K562 (cell line): ENCODE results near the gene SERPINE3. TPM values are rescaled to one million over a fixed set of nuclear protein-coding genes. Genes with fewer than 3 reads are reported as not detected.

ENCODE experiments used
- ATAC-seq: fragments of 200-7000 bp; cut with Tn5 transposase; 3 replicates; pipeline ENCODE4 v1.9.1; 2020; ENCODE audit warnings: moderate library complexity
- BruUV-seq: library from RNA; stranded (reverse); fragments of 400-500 nt; replicated peaks from 2 replicates; lab custom pipeline; 2021; lab: Mats Ljungman, UMichigan
- CTCF ChIA-PET: fragments of 300-600 bp; formaldehyde crosslinking; extraction: SDS; loops from one replicate; lab custom pipeline; 2021; ENCODE audit warnings: low intra/inter-chr PET ratio; lab: Yijun Ruan, JAX
- POLR2A ChIA-PET: fragments of 300-600, 350-650 bp; sonication (Branson Sonifier 250); formaldehyde crosslinking; extraction: SDS; loops from one replicate; lab custom pipeline; 2021; ENCODE audit warnings: antibody characterized with exemption, inconsistent platforms; lab: Yijun Ruan, JAX
- DNase-seq, 4 experiments: peaks; one replicate each; pipeline versions ENCODE4 v3.0.0 to v3.0.0-alpha.2; 2011 to 2018; ENCODE audit warnings: low spot score in 3 of 4, mixed read lengths in 3 of 4; ENCODE audit errors: extremely low read depth in 1 of 4
- FAIRE-seq: peaks from 2 replicates; lab custom pipeline; 2011; peaks lifted over from hg19 to GRCh38; lab: Jason Lieb, UNC
- H2AFZ ChIP-seq: 2 replicates; pipeline ENCODE4 v1.6.0; 2011; ENCODE audit warnings: low read depth, low read length, control low read depth, inconsistent platforms
- H3K27ac ChIP-seq: fragments of 200-600 bp; 3 replicates; pipeline ENCODE4 v1.8.0; 2011; ENCODE audit warnings: low read depth, mild to moderate bottlenecking, control low read depth, inconsistent platforms, low read length, moderate library complexity, mixed read lengths; ENCODE audit errors: extremely low read depth
- H3K27me3 ChIP-seq, 2 experiments: fragments of 300-600 bp in 1 of 2; 2 replicates in 1 of 2; 3 replicates in 1 of 2; pipeline versions ENCODE4 v1.6.0 to v1.8.0; 2011; ENCODE audit warnings: inconsistent platforms in 2 of 2, low read length in 2 of 2, mild to moderate bottlenecking in 1 of 2, mixed read lengths in 1 of 2, moderate library complexity in 1 of 2; ENCODE audit not compliant: control insufficient read depth in 2 of 2, insufficient read depth in 2 of 2
- H3K36me3 ChIP-seq: fragments of 300-600 bp; 3 replicates; pipeline ENCODE4 v1.8.0; 2011; ENCODE audit warnings: mild to moderate bottlenecking, low read length, inconsistent platforms; ENCODE audit not compliant: control insufficient read depth, insufficient read depth
- H3K4me1 ChIP-seq, 2 experiments: fragments of 200-600 bp in 1 of 2; replicated peaks in 1 of 2; 2 replicates in 1 of 2; 3 replicates in 1 of 2; pipeline versions ENCODE4 v1.5.1 to v1.8.0; 2011; ENCODE audit warnings: inconsistent platforms in 2 of 2, low read length in 2 of 2, mild to moderate bottlenecking in 1 of 2, mixed read lengths in 1 of 2, moderate library complexity in 1 of 2; ENCODE audit not compliant: control insufficient read depth in 2 of 2, insufficient read depth in 2 of 2
- H3K4me2 ChIP-seq: 2 replicates; pipeline ENCODE4 v1.6.1; 2011; ENCODE audit warnings: low read length, control low read depth, inconsistent platforms, mixed read lengths; ENCODE audit not compliant: insufficient read depth
- H3K4me3 ChIP-seq: fragments of 200-600 bp; sonication (generic), shearing (Covaris generic); 2 replicates; pipeline ENCODE4 v1.5.1; 2016; ENCODE audit warnings: control low read depth, inconsistent platforms
- H3K79me2 ChIP-seq: fragments of 200-600 bp; 3 replicates; pipeline ENCODE4 v1.8.0; 2011; ENCODE audit warnings: low read length, inconsistent platforms; ENCODE audit not compliant: control insufficient read depth, insufficient read depth
- H3K9ac ChIP-seq, 2 experiments: 2 replicates each; pipeline versions ENCODE4 v1.6.0 to v1.6.1; 2011; ENCODE audit warnings: low read depth in 2 of 2, low read length in 2 of 2, control low read depth in 1 of 2, inconsistent platforms in 1 of 2, mild to moderate bottlenecking in 1 of 2, mixed read lengths in 1 of 2; ENCODE audit not compliant: insufficient read depth in 1 of 2
- H3K9me1 ChIP-seq: one replicate; pipeline ENCODE4 v1.6.0; 2011; ENCODE audit warnings: inconsistent platforms, mild to moderate bottlenecking, low read length, moderate library complexity; ENCODE audit not compliant: control insufficient read depth, insufficient read depth
- H3K9me3 ChIP-seq: replicated peaks from 2 replicates; pipeline ENCODE4 v1.5.1; 2011; ENCODE audit warnings: low read depth, low read length, inconsistent platforms; ENCODE audit not compliant: control insufficient read depth, insufficient read depth
- H4K20me1 ChIP-seq: replicated peaks from 2 replicates; pipeline ENCODE4 v1.6.1; 2011; ENCODE audit warnings: low read length, inconsistent platforms, mixed read lengths; ENCODE audit not compliant: control insufficient read depth, insufficient read depth
- HDAC6 ChIP-seq: IDR thresholded peaks from 2 replicates; pipeline ENCODE4 v1.6.1; 2012; ENCODE audit warnings: low read depth, mild to moderate bottlenecking, control low read depth, inconsistent platforms, low read length, moderate library complexity
- NELFE ChIP-seq: IDR thresholded peaks from 2 replicates; pipeline ENCODE4 v1.6.1; 2011; ENCODE audit warnings: mild to moderate bottlenecking; ENCODE audit not compliant: insufficient read depth, insufficient read length
- PHB ChIP-seq: fragments of 250-450 bp; sonication (Bioruptor Pico); IDR thresholded peaks from 2 replicates; pipeline ENCODE4 v1.5.0; 2021
- SAFB2 ChIP-seq: fragments of 200-400 bp; formaldehyde crosslinking; IDR thresholded peaks from 2 replicates; pipeline ENCODE4 v1.6.1; 2018; ENCODE audit warnings: borderline replicate concordance, low read length, low read depth, moderate library complexity; ENCODE audit not compliant: severe bottlenecking
- SREBF2 ChIP-seq: sonication (generic); formaldehyde crosslinking; IDR thresholded peaks from 2 replicates; pipeline ENCODE4 v1.4.0; 2020; ENCODE audit warnings: mild to moderate bottlenecking, missing genetic modification reagents
- ZNF766 ChIP-seq: fragments of 200-800 bp; sonication (Bioruptor generic); conservative IDR thresholded peaks from 2 replicates; pipeline ENCODE4 v1.6.1; 2016; ENCODE audit warnings: missing genetic modification characterization, missing compliant biosample characterization
- WGBS: fragments of 100-300 bp; shearing (Covaris generic); methylation state at CpG from one replicate; pipeline ENCODE4 v1.1.6; 2016; ENCODE audit warnings: low coverage, mixed read lengths; ENCODE audit not compliant: insufficient coverage; ENCODE audit errors: missing lambda C conversion rate; 5-methylcytosine and 5-hydroxymethylcytosine counted together
- in situ Hi-C: fragments of 300-500 bp; cut with MboI; formaldehyde crosslinking; loops from 4 replicates; pipeline ENCODE4 v1.15.0; 2018; ENCODE audit warnings: inconsistent platforms, mixed read lengths
- intact Hi-C: fragments of 100-400 bp; cut with micrococcal nuclease; formaldehyde crosslinking; loops from 2 replicates; pipeline ENCODE4 v1.14.2; 2022
- polyA plus RNA-seq, 8 experiments: library from polyadenylated mRNA; depleted of rRNA in 4 of 8; stranded (reverse) in 5 of 8; unstranded in 3 of 8; fragments of >200 nt; fragmentation: Nextera tagmentation in 2 of 8; fragmentation: Illumina TruSeq in 1 of 8; extraction: Ambion mirVana in 2 of 8; extraction: Trizol in 1 of 8; gene quantifications; 2 replicates each; pipeline versions ENCODE4 v1.2.1 to v1.2.3, GENCODE V29; 2011 to 2014; ENCODE audit warnings: inconsistent platforms in 1 of 8, missing spikeins in 1 of 8
- total RNA-seq, 7 experiments: library from RNA; depleted of rRNA in 6 of 7; stranded (reverse); fragments of >200 nt in 6 of 7; fragmentation: Illumina TruSeq in 2 of 7; extraction: Trizol in 2 of 7; gene quantifications; 2 replicates each; pipeline versions ENCODE4 v1.2.1 to v1.2.3, GENCODE V29; 2011 to 2021; ENCODE audit warnings: low replicate concordance in 1 of 7

The SERPINE3 gene
- total and polyA plus RNA-seq, 9 of the 15 experiments (the other 6 are each of a cell fraction or from before 2014, with no cell fraction given) = not detected

GRCh38 chr13:51318876-51319275 is 20.6 kb upstream of the SERPINE3 start:
- Histone ChIP-seq H4K20me1 (no peaks in the 10 kb centered on the region), H3K4me3 (no peak overlapping the region), H3K9ac (no peak overlapping the region), H3K9me3 (no peaks in the 10 kb centered on the region), H3K36me3 (no peaks in the 10 kb centered on the region), H2AFZ (no peak overlapping the region), H3K9me1 (no peaks in the 10 kb centered on the region), H3K79me2 (no peaks in the 10 kb centered on the region)
- FAIRE-seq = no peak
- in situ Hi-C loops = no loop called here
- no TSS peak for BruUV-seq
- 0% methylated on average over 3 of the region's 3 CpGs for WGBS
- TF ChIP-seq ZNF766 (CRISPR knock-in tag) (no peak), SAFB2 (no peak), HDAC6 (no peak), NELFE (no peak), PHB (CRISPR knock-in tag) (no peak)
- TF ChIP-seq, all 486 proteins: peak for 0
- ChIA-PET CTCF (no interaction called here), POLR2A (no interaction called here)
- Histone ChIP-seq H3K27me3 (peaks cover 0 to 11% of the 10 kb centered on the region in 2 experiments; a peak in 2 of 5 replicates), H3K27ac (no peak overlapping the region), H3K4me1 (no peaks in the 10 kb centered on the region), H3K4me2 (no peak overlapping the region)
- no peak for DNase-seq
- ATAC-seq = no peak
- intact Hi-C loops = no loop called here

GRCh38 chr13:51321836-51322235 is 17.7 kb upstream of the SERPINE3 start:
- no peak for FAIRE-seq
- Histone ChIP-seq H3K9me1 (no peaks in the 10 kb centered on the region), H4K20me1 (no peaks in the 10 kb centered on the region), H3K9ac (no peak overlapping the region), H3K4me1 (no peaks in the 10 kb centered on the region; a peak in 1 of 5 replicates), H3K4me2 (no peak overlapping the region), H3K9me3 (no peaks in the 10 kb centered on the region), H2AFZ (no peak overlapping the region), H3K27ac (no peak overlapping the region), H3K27me3 (peaks cover 0 to 11% of the 10 kb centered on the region in 2 experiments; a peak in 3 of 5 replicates), H3K4me3 (no peak overlapping the region), H3K36me3 (no peaks in the 10 kb centered on the region), H3K79me2 (no peaks in the 10 kb centered on the region)
- intact Hi-C loops (no loop called here), in situ Hi-C loops (no loop called here)
- no TSS peak for BruUV-seq
- no peak for DNase-seq
- CTCF ChIA-PET = no interaction called here
- WGBS = 7% methylated on average over 2 of the region's 2 CpGs
- POLR2A ChIA-PET = interaction anchor here (0.7 to 1.0 kb wide), 3 partner anchors 10 to 14 kb away, joined by 3 read pairs; no protein-coding TSS in a partner anchor
- no peak for ATAC-seq
- no peak for TF ChIP-seq SREBF2 (CRISPR knock-in tag)
